HEK293 (cell line): ENCODE measurements around the gene PNLDC1.

Experiments used
- ELK4 ChIP-seq: IDR thresholded peaks from 2 replicates; pipeline ENCODE4 v1.6.1; 2011; ENCODE audit warnings: mild to moderate bottlenecking, low read depth, low read length, borderline replicate concordance
- HOXD13 ChIP-seq: sonication (generic); formaldehyde crosslinking; IDR thresholded peaks from 2 replicates; pipeline ENCODE4 v1.8.0; 2022; ENCODE audit warnings: missing genetic modification reagents, borderline replicate concordance
- MZF1 ChIP-seq: fragments of 450-650 bp; formaldehyde crosslinking; IDR thresholded peaks from 2 replicates; pipeline ENCODE4 v1.5.1; 2017; ENCODE audit warnings: missing biosample characterization, missing genetic modification characterization, borderline replicate concordance
- PRDM2 ChIP-seq: fragments of 450-650 bp; formaldehyde crosslinking; IDR thresholded peaks from 2 replicates; pipeline ENCODE4 v1.5.1; 2016; ENCODE audit warnings: missing biosample characterization, missing genetic modification characterization, borderline replicate concordance
- PRDM4 ChIP-seq: fragments of 450-650 bp; formaldehyde crosslinking; IDR thresholded peaks from 2 replicates; pipeline ENCODE4 v1.5.1; 2017; ENCODE audit warnings: missing biosample characterization, missing genetic modification characterization
- SCRT1 ChIP-seq: fragments of 450-650 bp; formaldehyde crosslinking; IDR thresholded peaks from 2 replicates; pipeline ENCODE4 v1.5.1; 2016; ENCODE audit warnings: missing biosample characterization, missing genetic modification characterization, borderline replicate concordance
- SP3 ChIP-seq: fragments of 450-650 bp; formaldehyde crosslinking; IDR thresholded peaks from 2 replicates; pipeline ENCODE4 v1.5.1; 2016; ENCODE audit warnings: missing biosample characterization, missing genetic modification characterization
- ZBTB26 ChIP-seq: fragments of 450-650 bp; formaldehyde crosslinking; optimal IDR thresholded peaks from 2 replicates; pipeline ENCODE3; 2016; ENCODE audit warnings: missing biosample characterization, mild to moderate bottlenecking, missing genetic modification characterization
- ZNF133 ChIP-seq: fragments of 450-650 bp; formaldehyde crosslinking; IDR thresholded peaks from 2 replicates; pipeline ENCODE4 v1.5.1; 2016; ENCODE audit warnings: missing biosample characterization, missing genetic modification characterization
- ZNF138 ChIP-seq: fragments of 450-650 bp; formaldehyde crosslinking; IDR thresholded peaks from 2 replicates; pipeline ENCODE4 v1.5.1; 2016; ENCODE audit warnings: missing biosample characterization, missing genetic modification characterization, borderline replicate concordance
- ZNF175 ChIP-seq: fragments of 450-650 bp; formaldehyde crosslinking; IDR thresholded peaks from 2 replicates; pipeline ENCODE4 v1.5.1; 2016; ENCODE audit warnings: missing biosample characterization, missing genetic modification characterization
- ZNF19 ChIP-seq: fragments of 450-650 bp; formaldehyde crosslinking; IDR thresholded peaks from 2 replicates; pipeline ENCODE4; 2016; ENCODE audit warnings: missing biosample characterization, missing genetic modification characterization, low read depth
- ZNF202 ChIP-seq: fragments of 450-650 bp; formaldehyde crosslinking; IDR thresholded peaks from 2 replicates; pipeline ENCODE4 v1.5.1; 2016; ENCODE audit warnings: missing biosample characterization, missing genetic modification characterization, borderline replicate concordance
- ZNF239 ChIP-seq: fragments of 450-650 bp; formaldehyde crosslinking; IDR thresholded peaks from 2 replicates; pipeline ENCODE4 v1.5.1; 2016; ENCODE audit warnings: missing biosample characterization, missing genetic modification characterization
- ZNF266 ChIP-seq: fragments of 450-650 bp; formaldehyde crosslinking; IDR thresholded peaks from 2 replicates; pipeline ENCODE4 v1.5.1; 2016; ENCODE audit warnings: missing biosample characterization, missing genetic modification characterization, low read depth
- ZNF311 ChIP-seq: fragments of 450-650 bp; formaldehyde crosslinking; IDR thresholded peaks from 2 replicates; pipeline ENCODE4 v1.5.1; 2017; ENCODE audit warnings: missing biosample characterization, missing genetic modification characterization, borderline replicate concordance
- ZNF350 ChIP-seq: fragments of 450-650 bp; formaldehyde crosslinking; IDR thresholded peaks from 2 replicates; pipeline ENCODE4 v1.5.0; 2017; ENCODE audit warnings: missing biosample characterization, mild to moderate bottlenecking, missing genetic modification characterization
- ZNF354C ChIP-seq: fragments of 450-650 bp; formaldehyde crosslinking; IDR thresholded peaks from 2 replicates; pipeline ENCODE4 v1.5.1; 2016; ENCODE audit warnings: missing biosample characterization, missing genetic modification characterization, low read depth, borderline replicate concordance
- ZNF398 ChIP-seq: fragments of 450-650 bp; formaldehyde crosslinking; IDR thresholded peaks from 2 replicates; pipeline ENCODE4 v1.5.1; 2017; ENCODE audit warnings: missing biosample characterization, missing genetic modification characterization
- ZNF48 ChIP-seq: fragments of 450-650 bp; formaldehyde crosslinking; IDR thresholded peaks from 2 replicates; pipeline ENCODE4 v1.5.1; 2016; ENCODE audit warnings: missing biosample characterization, missing genetic modification characterization
- ZNF544 ChIP-seq: fragments of 450-650 bp; formaldehyde crosslinking; IDR thresholded peaks from 2 replicates; pipeline ENCODE4 v1.5.0; 2017; ENCODE audit warnings: missing biosample characterization, missing genetic modification characterization
- ZNF548 ChIP-seq: fragments of 450-650 bp; formaldehyde crosslinking; IDR thresholded peaks from 2 replicates; pipeline ENCODE4 v1.5.1; 2016; ENCODE audit warnings: missing biosample characterization, missing genetic modification characterization
- ZNF580 ChIP-seq: fragments of 450-650 bp; formaldehyde crosslinking; IDR thresholded peaks from 2 replicates; pipeline ENCODE4 v1.5.1; 2016; ENCODE audit warnings: missing biosample characterization, missing genetic modification characterization
- ZNF623 ChIP-seq: fragments of 450-650 bp; formaldehyde crosslinking; IDR thresholded peaks from 2 replicates; pipeline ENCODE4 v1.5.1; 2016; ENCODE audit warnings: missing biosample characterization, missing genetic modification characterization
- ZNF664 ChIP-seq: fragments of 450-650 bp; formaldehyde crosslinking; IDR thresholded peaks from 2 replicates; pipeline ENCODE4 v1.5.1; 2016; ENCODE audit warnings: missing biosample characterization, missing genetic modification characterization

PNLDC1 gene

GRCh38 chr6:159761873-159762680, 38.0 kb upstream of the PNLDC1 start, which contains the start of gene ACAT2 (continued):
- TF ChIP-seq ZNF48 (tag by site-specific recombination), result no peak
- no peak for TF ChIP-seq ZNF202
- no peak for TF ChIP-seq ZNF398 (tag by site-specific recombination)
- TF ChIP-seq PRDM2 (tag by site-specific recombination), result no peak
- no peak for TF ChIP-seq HOXD13
- TF ChIP-seq ELK4, result no peak
- TF ChIP-seq MZF1 (tag by site-specific recombination), result no peak; the same call in 1 of the 2 replicates
- TF ChIP-seq ZNF350, result no peak
- peak; percentile 85 for TF ChIP-seq ZBTB26 (tag by site-specific recombination)
- TF ChIP-seq ZNF664 (tag by site-specific recombination), result no peak
- TF ChIP-seq ZNF311, result no peak
- no peak for TF ChIP-seq ZNF239 (tag by site-specific recombination)
- no peak for TF ChIP-seq ZNF175 (tag by site-specific recombination)
- TF ChIP-seq ZNF548 (tag by site-specific recombination), result no peak
- TF ChIP-seq ZNF266, result no peak
- TF ChIP-seq ZNF544 (tag by site-specific recombination), result no peak
- TF ChIP-seq ZNF138, result no peak
- peak; percentile 28; the same call in 1 of the 2 replicates for TF ChIP-seq PRDM4 (tag by site-specific recombination)
- no peak for TF ChIP-seq ZNF354C (tag by site-specific recombination)
- no peak for TF ChIP-seq ZNF19 (tag by site-specific recombination)
- peak; percentile 90 for TF ChIP-seq SP3 (tag by site-specific recombination)
- no peak for TF ChIP-seq ZNF623 (tag by site-specific recombination)
- no peak for TF ChIP-seq SCRT1 (tag by site-specific recombination)
- TF ChIP-seq ZNF133 (tag by site-specific recombination), result no peak
- TF ChIP-seq ZNF580 (tag by site-specific recombination), result no peak
